K562 (cell line): Measurements from ENCODE around the gene C13orf46. TPM values are rescaled to one million over a fixed set of nuclear protein-coding genes. Genes with fewer than 3 reads are reported as not detected.

ENCODE experiments used
- ATAC-seq: fragments of 200-7000 bp; cut with Tn5 transposase; 3 replicates; pipeline ENCODE4 v1.9.1; 2020; ENCODE audit warnings: moderate library complexity
- BruUV-seq: library from RNA; stranded (reverse); fragments of 400-500 nt; replicated peaks from 2 replicates; lab custom pipeline; 2021; lab: Mats Ljungman, UMichigan
- CTCF ChIA-PET: fragments of 300-600 bp; formaldehyde crosslinking; extraction: SDS; loops from one replicate; lab custom pipeline; 2021; ENCODE audit warnings: low intra/inter-chr PET ratio; lab: Yijun Ruan, JAX
- POLR2A ChIA-PET: fragments of 300-600, 350-650 bp; sonication (Branson Sonifier 250); formaldehyde crosslinking; extraction: SDS; loops from one replicate; lab custom pipeline; 2021; ENCODE audit warnings: antibody characterized with exemption, inconsistent platforms; lab: Yijun Ruan, JAX
- DNase-seq, 4 experiments: peaks; one replicate each; pipeline versions ENCODE4 v3.0.0 to v3.0.0-alpha.2; 2011 to 2018; ENCODE audit warnings: low spot score in 3 of 4, mixed read lengths in 3 of 4; ENCODE audit errors: extremely low read depth in 1 of 4
- FAIRE-seq: peaks from 2 replicates; lab custom pipeline; 2011; peaks lifted over from hg19 to GRCh38; lab: Jason Lieb, UNC
- H2AFZ ChIP-seq: 2 replicates; pipeline ENCODE4 v1.6.0; 2011; ENCODE audit warnings: low read depth, low read length, control low read depth, inconsistent platforms
- H3K27ac ChIP-seq: fragments of 200-600 bp; 3 replicates; pipeline ENCODE4 v1.8.0; 2011; ENCODE audit warnings: low read depth, mild to moderate bottlenecking, control low read depth, inconsistent platforms, low read length, moderate library complexity, mixed read lengths; ENCODE audit errors: extremely low read depth
- H3K27me3 ChIP-seq, 2 experiments: fragments of 300-600 bp in 1 of 2; 2 replicates in 1 of 2; 3 replicates in 1 of 2; pipeline versions ENCODE4 v1.6.0 to v1.8.0; 2011; ENCODE audit warnings: inconsistent platforms in 2 of 2, low read length in 2 of 2, mild to moderate bottlenecking in 1 of 2, mixed read lengths in 1 of 2, moderate library complexity in 1 of 2; ENCODE audit not compliant: control insufficient read depth in 2 of 2, insufficient read depth in 2 of 2
- H3K36me3 ChIP-seq: fragments of 300-600 bp; 3 replicates; pipeline ENCODE4 v1.8.0; 2011; ENCODE audit warnings: mild to moderate bottlenecking, low read length, inconsistent platforms; ENCODE audit not compliant: control insufficient read depth, insufficient read depth
- H3K4me1 ChIP-seq, 2 experiments: fragments of 200-600 bp in 1 of 2; replicated peaks in 1 of 2; 2 replicates in 1 of 2; 3 replicates in 1 of 2; pipeline versions ENCODE4 v1.5.1 to v1.8.0; 2011; ENCODE audit warnings: inconsistent platforms in 2 of 2, low read length in 2 of 2, mild to moderate bottlenecking in 1 of 2, mixed read lengths in 1 of 2, moderate library complexity in 1 of 2; ENCODE audit not compliant: control insufficient read depth in 2 of 2, insufficient read depth in 2 of 2
- H3K4me2 ChIP-seq: 2 replicates; pipeline ENCODE4 v1.6.1; 2011; ENCODE audit warnings: low read length, control low read depth, inconsistent platforms, mixed read lengths; ENCODE audit not compliant: insufficient read depth
- H3K4me3 ChIP-seq: fragments of 200-600 bp; sonication (generic), shearing (Covaris generic); 2 replicates; pipeline ENCODE4 v1.5.1; 2016; ENCODE audit warnings: control low read depth, inconsistent platforms
- H3K79me2 ChIP-seq: fragments of 200-600 bp; 3 replicates; pipeline ENCODE4 v1.8.0; 2011; ENCODE audit warnings: low read length, inconsistent platforms; ENCODE audit not compliant: control insufficient read depth, insufficient read depth
- H3K9ac ChIP-seq, 2 experiments: 2 replicates each; pipeline versions ENCODE4 v1.6.0 to v1.6.1; 2011; ENCODE audit warnings: low read depth in 2 of 2, low read length in 2 of 2, control low read depth in 1 of 2, inconsistent platforms in 1 of 2, mild to moderate bottlenecking in 1 of 2, mixed read lengths in 1 of 2; ENCODE audit not compliant: insufficient read depth in 1 of 2
- H3K9me1 ChIP-seq: one replicate; pipeline ENCODE4 v1.6.0; 2011; ENCODE audit warnings: inconsistent platforms, mild to moderate bottlenecking, low read length, moderate library complexity; ENCODE audit not compliant: control insufficient read depth, insufficient read depth
- H3K9me3 ChIP-seq: replicated peaks from 2 replicates; pipeline ENCODE4 v1.5.1; 2011; ENCODE audit warnings: low read depth, low read length, inconsistent platforms; ENCODE audit not compliant: control insufficient read depth, insufficient read depth
- H4K20me1 ChIP-seq: replicated peaks from 2 replicates; pipeline ENCODE4 v1.6.1; 2011; ENCODE audit warnings: low read length, inconsistent platforms, mixed read lengths; ENCODE audit not compliant: control insufficient read depth, insufficient read depth
- PATZ1 ChIP-seq: fragments of 250-450 bp; sonication (Bioruptor Pico); IDR thresholded peaks from 2 replicates; pipeline ENCODE4 v1.5.0; 2020; ENCODE audit warnings: mild to moderate bottlenecking, borderline replicate concordance
- UBTF ChIP-seq, 2 experiments: IDR thresholded peaks; 2 replicates each; pipeline ENCODE4 v1.6.1; 2012; ENCODE audit warnings: improper control_type of control experiment in 2 of 2, low read depth in 2 of 2, low read length in 2 of 2, borderline replicate concordance in 1 of 2
- ZNF324 ChIP-seq: fragments of 250-450 bp; sonication (Bioruptor Pico); IDR thresholded peaks from 2 replicates; pipeline ENCODE4 v1.4.0; 2020; ENCODE audit warnings: mild to moderate bottlenecking
- WGBS: fragments of 100-300 bp; shearing (Covaris generic); methylation state at CpG from one replicate; pipeline ENCODE4 v1.1.6; 2016; ENCODE audit warnings: low coverage, mixed read lengths; ENCODE audit not compliant: insufficient coverage; ENCODE audit errors: missing lambda C conversion rate; 5-methylcytosine and 5-hydroxymethylcytosine counted together
- in situ Hi-C: fragments of 300-500 bp; cut with MboI; formaldehyde crosslinking; loops from 4 replicates; pipeline ENCODE4 v1.15.0; 2018; ENCODE audit warnings: inconsistent platforms, mixed read lengths
- intact Hi-C: fragments of 100-400 bp; cut with micrococcal nuclease; formaldehyde crosslinking; loops from 2 replicates; pipeline ENCODE4 v1.14.2; 2022
- polyA plus RNA-seq, 8 experiments: library from polyadenylated mRNA; depleted of rRNA in 4 of 8; stranded (reverse) in 5 of 8; unstranded in 3 of 8; fragments of >200 nt; fragmentation: Nextera tagmentation in 2 of 8; fragmentation: Illumina TruSeq in 1 of 8; extraction: Ambion mirVana in 2 of 8; extraction: Trizol in 1 of 8; gene quantifications; 2 replicates each; pipeline versions ENCODE4 v1.2.1 to v1.2.3, GENCODE V29; 2011 to 2014; ENCODE audit warnings: inconsistent platforms in 1 of 8, missing spikeins in 1 of 8
- total RNA-seq, 7 experiments: library from RNA; depleted of rRNA in 6 of 7; stranded (reverse); fragments of >200 nt in 6 of 7; fragmentation: Illumina TruSeq in 2 of 7; extraction: Trizol in 2 of 7; gene quantifications; 2 replicates each; pipeline versions ENCODE4 v1.2.1 to v1.2.3, GENCODE V29; 2011 to 2021; ENCODE audit warnings: low replicate concordance in 1 of 7

The C13orf46 gene
- total and polyA plus RNA-seq, 9 of the 15 experiments (the other 6 are each of a cell fraction or from before 2014, with no cell fraction given): 0.04 to 0.24 (median 0.05) TPM; not detected in 4

- Histone ChIP-seq H3K4me1 (peaks cover 9 to 44% of the 10 kb centered on the region in 2 experiments; a peak in 4 of 5 replicates), H3K9ac (peak overlapping the region in 1 of 2 experiments; percentile 24; a peak in 1 of 4 replicates), H3K4me2 (no peak overlapping the region), H3K36me3 (no peaks in the 10 kb centered on the region), H3K9me3 (no peaks in the 10 kb centered on the region), H2AFZ (peak overlapping the region; percentile 55; the same call in 1 of the 2 replicates), H4K20me1 (no peaks in the 10 kb centered on the region), H3K27ac (no peak overlapping the region), H3K27me3 (peaks cover 0 to 7% of the 10 kb centered on the region in 2 experiments; a peak in 1 of 5 replicates), H3K79me2 (no peaks in the 10 kb centered on the region), H3K9me1 (no peaks in the 10 kb centered on the region), H3K4me3 (no peak overlapping the region)
- CTCF ChIA-PET: interaction anchor here (1.0 to 2.9 kb wide), 2 partner anchors 73 to 276 kb away, joined by 3 to 26 read pairs; no protein-coding TSS in a partner anchor
- TF ChIP-seq ZNF324 (CRISPR knock-in tag): 0 out of 2 replicates have a peak, but pooled peaks have one; percentile 13
- TF ChIP-seq UBTF (IDR thresholded peaks at IDR 0.05; ENCODE audit: borderline replicate concordance in 1 of 2, low read depth in 2 of 2, low read length in 2 of 2): 0 out of 4 replicates have a peak, but pooled peaks of 1 of the 2 experiments have one; percentile 38
- TF ChIP-seq PATZ1 (CRISPR knock-in tag): no peak
- DNase-seq (no peak), ATAC-seq (peak; percentile 38; the same call in 2 of the 3 replicates), FAIRE-seq (no peak)
- WGBS: 26% methylated on average over 10 of the region's 24 CpGs
- BruUV-seq: no TSS peak
- POLR2A ChIA-PET: no interaction called here
- in situ Hi-C loops: no loop called here
- intact Hi-C loops: loop anchor here (1.0 kb wide), 1 partner anchor 276 kb away; no protein-coding TSS in a partner anchor
These were observed 23.2 kb downstream of the C13orf46 start for GRCh38 chr13:113950451-113951245.
